Measurements from ENCODE around the gene TM4SF1.
"Not testable (repeated sequence)": the region's sequence is repeated elsewhere in the genome, so short reads cannot be mapped to it uniquely, and the experiment has no call there.

Gene TM4SF1

DNA sequence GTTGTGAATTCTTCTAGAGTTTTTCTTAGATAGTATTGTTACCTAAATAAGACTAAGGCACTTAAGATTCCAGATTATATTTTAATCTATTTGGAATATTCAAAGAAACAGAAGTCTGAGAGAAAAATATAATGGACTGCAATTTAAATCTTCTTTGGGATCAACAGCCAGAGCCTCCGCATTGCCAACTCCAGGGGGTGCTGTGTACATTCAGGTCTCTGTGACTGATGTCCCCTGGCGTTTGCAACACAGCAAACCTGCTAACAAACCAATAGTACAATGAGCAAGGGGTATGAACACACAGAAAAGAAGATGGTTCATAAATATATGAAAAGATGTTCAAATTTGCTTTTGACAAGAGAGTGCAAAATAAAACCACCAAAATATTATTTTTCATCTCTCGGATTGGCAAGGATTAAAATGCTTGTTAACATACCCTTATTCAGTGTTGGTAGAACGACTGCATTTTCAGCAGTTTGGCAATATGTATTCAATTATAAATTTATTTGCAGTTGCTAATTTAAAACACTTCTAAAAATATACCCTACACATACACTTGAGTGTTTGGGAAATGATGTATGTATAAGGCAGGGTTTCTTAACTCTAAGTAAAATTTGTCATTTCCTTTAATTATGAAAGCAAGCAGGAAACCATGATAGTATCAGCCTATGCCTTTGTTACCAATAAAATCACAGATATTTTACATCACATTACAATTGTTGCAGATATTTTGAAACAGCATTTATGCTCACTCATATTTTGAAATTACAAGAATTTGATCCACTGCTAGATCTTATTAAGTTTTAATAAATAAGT, 16.1 kb upstream of the TM4SF1 start:
- peak; percentile 88 for FAIRE-seq

- FAIRE-seq = no peak
These were observed 14.5 kb upstream of the TM4SF1 start for GRCh38 chr3:149391960-149392359.

- FAIRE-seq = no peak
These were observed 13.3 kb upstream of the TM4SF1 start for GRCh38 chr3:149390772-149391212.

DNA sequence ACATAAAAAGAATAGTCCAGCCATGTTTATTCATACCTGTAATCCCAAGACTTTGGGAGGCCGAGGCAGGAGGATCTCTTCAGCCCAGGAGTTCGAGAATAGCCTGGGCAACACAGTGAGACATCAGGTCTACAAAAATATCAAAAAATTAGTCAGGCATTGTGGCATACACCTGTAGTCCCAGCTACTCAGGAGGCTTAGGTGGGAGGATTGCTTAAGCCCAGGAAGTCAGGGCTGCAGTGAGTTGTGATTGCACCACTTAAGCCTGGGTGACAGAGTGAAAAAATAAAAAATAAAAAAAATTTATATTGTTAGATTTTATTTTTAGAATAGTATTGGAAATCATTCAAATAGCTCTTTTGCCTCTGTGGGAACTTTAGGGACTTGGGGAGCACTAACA, 12.8 kb upstream of the TM4SF1 start:
- no peak for FAIRE-seq

DNA sequence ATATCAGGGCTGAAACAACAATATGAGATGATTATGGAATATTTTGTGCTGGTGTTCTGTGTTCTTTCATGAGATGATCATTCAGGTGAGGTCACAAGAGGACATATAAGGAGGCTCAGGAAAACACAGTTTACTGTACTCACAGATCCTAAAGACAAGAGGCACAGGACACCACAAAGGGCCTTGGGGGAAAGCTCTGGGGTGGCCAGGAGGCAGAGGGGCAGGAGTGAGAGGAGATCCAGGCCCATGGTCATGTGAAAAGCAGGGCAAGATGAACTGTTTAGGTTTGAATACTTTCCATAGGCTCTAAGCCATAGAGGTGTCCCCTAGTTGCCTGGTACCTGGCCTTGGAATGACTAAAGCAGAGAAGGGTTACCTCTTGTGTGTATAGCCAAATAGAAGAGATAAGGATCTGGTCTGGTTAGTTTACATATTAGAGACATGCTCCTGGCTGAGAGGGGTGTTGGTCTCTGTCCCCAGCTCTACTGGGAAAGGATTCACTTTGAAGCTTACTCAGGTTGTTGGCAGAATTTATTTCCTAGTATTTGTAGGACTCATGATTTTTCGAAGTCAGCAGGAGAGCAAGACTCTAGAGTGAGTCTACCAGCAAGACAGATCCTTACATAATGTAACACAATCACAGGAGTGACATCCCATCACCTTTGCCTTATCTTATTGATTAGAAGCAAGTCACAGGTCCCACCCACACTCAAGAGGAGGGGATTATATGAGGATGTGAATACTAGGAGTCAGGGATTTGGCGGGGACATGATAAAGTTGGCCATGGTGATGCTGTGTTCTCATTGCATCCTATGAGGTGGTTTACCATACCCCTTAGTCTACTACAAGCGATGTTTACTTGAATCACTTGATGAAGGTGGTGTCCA, 11.3 kb upstream of the TM4SF1 start:
- FAIRE-seq = no peak

DNA sequence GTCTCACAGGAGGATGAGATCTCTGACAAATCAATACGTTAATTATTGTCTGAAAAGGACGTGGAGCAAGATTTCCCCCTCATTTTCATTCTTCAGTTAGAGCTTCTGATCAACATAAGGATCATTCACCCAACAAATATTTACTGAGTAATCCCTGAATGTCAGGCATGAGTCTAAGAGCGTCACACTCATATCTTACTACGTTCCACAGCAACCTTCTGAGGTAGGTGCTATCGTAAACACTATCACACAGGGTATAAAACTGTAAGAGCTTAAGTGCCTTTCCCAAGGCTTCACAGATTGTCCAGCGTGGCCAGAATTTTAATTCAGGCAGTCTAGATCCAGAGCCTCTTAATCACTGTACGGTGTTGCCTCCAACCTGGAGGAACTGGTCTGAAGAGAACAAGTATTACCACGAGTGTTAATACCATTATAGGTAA, 10.6 kb upstream of the TM4SF1 start:
- FAIRE-seq = no peak

- FAIRE-seq = no peak
These were observed 8.8 kb upstream of the TM4SF1 start for GRCh38 chr3:149386299-149386606.

- FAIRE-seq = no peak
These were observed 8.3 kb upstream of the TM4SF1 start for GRCh38 chr3:149385617-149386298.

DNA sequence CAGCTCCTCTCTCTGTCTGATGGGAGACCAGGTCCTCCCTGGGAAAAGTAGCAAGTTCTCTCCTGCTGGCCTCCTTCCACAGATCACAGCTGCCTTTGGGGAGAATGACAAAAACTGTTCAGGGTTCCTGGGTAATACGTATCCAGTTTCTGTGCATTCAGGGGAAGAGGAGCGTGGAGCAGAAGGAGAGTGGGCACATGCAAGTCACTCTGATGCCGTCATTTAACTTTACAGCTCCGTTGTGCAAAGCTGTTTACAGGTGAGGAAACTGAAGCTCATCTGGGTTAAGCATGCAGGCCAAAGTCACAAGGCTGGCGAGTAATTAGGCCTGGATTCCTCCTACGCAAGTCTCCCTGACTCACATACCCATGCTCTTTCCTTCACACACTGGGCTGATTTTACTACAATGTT, 7.5 kb upstream of the TM4SF1 start:
- FAIRE-seq = no peak

- FAIRE-seq = no peak
These were observed 6.7 kb upstream of the TM4SF1 start for GRCh38 chr3:149384167-149384566.

DNA sequence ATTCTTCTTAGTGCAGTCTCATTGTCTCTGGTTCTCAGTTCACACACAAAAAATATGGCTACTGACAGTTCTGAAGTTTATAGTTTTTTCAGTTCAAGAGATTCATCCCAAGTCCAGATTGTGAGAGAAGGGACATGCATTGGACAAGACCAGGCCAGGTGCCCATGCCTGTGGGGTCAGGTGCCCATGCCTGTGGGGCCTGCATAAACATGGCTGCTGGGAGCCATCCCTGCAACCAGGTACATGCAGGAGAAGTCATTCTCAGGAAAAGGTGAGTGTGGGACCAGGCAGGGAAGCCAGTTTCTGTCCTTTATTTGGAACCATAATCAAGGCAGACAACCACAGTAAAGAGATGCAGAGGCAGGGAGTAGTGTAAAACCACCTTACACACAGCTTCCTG, 6.3 kb upstream of the TM4SF1 start:
- no peak for FAIRE-seq

DNA sequence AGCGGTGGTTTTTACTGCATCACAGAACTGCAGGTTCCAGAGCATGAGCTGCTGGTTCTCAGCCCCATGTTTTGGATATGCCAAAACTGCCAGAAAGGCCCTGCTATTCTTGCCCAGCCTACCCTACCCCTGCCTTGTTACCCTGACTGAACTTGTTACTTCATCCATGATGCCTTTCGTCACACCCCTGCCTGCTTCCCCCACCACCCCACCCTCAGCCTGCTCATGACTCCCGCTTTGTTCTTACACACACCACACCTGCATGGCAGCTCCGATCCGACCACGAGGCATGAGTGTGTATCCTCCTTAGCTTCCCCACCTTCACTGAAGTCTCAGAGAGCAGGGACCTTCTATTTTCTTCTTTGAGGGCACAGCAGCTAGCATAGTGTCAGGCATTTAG, 5.1 kb upstream of the TM4SF1 start:
- no peak for FAIRE-seq

DNA sequence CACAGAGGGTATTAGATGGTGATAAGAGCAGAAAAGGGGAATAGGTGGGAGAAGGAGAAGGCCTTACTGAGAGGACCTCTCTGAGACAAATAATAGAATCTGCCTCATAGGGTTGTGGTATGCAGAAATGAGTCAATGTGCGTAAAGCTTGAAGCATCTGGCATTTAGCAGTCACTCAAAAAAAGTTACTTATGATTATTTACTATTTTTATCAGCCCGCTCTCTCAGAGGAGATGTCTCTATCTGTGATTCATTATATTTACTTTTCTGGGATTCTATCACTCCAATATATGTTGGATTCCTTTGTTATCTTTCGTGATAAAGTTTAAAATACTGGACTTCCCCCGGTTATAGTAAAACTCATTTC, 4.6 kb upstream of the TM4SF1 start:
- no peak for FAIRE-seq

- FAIRE-seq = no peak
These were observed 4.0 kb upstream of the TM4SF1 start for GRCh38 chr3:149381173-149382100.

- FAIRE-seq = not testable (repeated sequence)
These were observed 2.8 kb upstream of the TM4SF1 start for GRCh38 chr3:149380220-149380619.

DNA sequence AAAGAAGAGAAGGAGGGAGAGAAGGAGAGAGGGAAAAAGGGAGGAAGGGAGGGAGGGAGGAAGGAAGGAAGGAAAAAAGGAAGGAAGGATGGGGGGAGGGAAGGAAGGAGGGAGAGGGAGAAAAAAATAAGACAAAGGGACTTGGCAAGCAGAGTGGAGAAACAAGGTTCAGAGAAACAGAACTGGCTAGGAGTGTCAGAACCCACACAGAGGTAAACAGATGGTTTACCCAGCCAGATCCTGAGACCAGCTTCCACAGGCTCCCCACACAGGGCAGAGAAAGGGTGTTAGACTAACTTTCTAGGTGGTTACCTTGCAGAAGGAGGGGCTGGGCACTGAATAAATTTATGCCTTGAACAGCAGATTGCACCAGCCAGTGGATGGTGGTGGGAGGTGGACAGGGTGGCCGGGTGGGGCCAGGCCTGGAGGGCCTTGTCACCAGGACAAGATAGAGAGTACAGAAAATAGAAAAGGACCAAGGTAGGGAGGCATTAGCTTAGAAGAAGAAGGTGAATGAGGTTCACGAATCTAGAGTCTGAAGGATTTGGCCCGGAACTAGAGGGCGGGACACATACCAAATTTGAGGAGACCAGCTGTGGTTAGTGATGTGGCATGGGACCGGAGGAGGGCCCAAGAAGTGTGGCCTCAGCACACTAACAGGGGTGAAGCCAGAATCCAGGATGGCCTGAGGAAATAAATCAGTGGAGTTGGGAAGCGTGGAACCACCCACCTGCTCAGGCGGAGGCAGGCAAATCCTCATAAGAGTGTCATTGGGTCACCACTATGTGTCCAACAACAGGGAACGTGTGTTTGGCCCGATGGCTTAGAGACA, 1.2 kb upstream of the TM4SF1 start:
- no peak for FAIRE-seq

- no peak for FAIRE-seq
These were observed 586 bp downstream of the TM4SF1 start for GRCh38 chr3:149376718-149377407.

- no peak for FAIRE-seq
These were observed 1.8 kb downstream of the TM4SF1 start for GRCh38 chr3:149375501-149376196.

DNA sequence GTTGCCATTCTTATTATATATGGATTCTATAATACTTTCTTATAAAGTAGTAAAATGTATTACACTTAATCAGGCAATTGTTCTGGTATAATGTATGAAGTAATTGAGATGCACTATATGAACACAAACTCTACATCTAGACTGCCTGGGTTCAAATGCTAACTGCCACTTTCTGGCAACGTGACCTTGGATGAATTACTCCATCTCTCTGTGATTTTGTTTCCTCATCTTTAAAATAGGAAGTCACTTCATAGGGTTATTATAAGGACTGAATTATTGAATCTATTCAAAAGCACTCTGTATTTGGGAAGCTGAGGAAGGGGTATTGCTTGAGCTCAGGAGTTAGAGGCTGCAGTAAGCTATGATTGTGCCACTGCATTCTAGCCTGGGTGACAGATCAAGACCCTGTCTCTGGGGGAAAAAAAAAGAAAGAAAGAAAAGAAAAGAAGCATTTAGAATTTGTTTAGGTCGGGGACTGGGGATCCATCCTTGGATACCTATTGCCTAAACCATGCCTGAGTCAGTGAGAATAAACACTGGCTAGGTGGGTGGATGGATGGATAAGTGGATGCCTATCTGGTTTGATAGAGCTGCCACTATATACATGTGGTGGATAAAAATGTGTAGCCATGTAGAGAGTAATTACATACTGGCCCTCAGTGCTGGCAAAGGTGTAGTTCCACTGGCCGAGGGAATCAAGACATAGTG, 2.5 kb downstream of the TM4SF1 start:
- no peak for FAIRE-seq

- no peak for FAIRE-seq
These were observed 3.1 kb downstream of the TM4SF1 start for GRCh38 chr3:149374391-149374790.

Measured in TTC549 (cell line).